Measurements from ENCODE around the gene MAP7. TPM values are rescaled to one million over a fixed set of nuclear protein-coding genes. Genes with fewer than 3 reads are reported as not detected.

The MAP7 gene
- total and polyA plus RNA-seq, 4 donors = 3.2 to 17.5 (median 8.3) TPM

DNA sequence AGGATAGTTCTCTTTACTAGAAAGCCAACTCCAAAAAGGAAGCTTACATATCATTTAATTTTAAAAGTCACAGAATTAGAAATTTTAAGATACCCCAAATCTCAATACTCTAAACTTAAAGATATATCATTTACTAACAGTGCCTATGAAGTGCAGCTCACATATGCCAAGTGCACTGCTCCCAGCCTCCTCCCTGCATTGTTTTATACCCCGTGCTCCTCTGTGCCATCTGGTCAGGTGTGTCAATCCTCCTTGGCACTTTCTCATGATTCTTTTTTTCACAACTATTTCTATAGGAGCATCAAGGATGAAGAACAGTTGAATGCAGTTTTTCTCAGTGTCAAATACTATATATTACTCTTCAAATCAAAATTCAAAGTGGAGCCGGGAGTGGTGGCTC, 8.8 kb downstream of the MAP7 start:
- no peak overlapping the region for H3K9ac ChIP-seq (ENCODE audit: low read depth in 1 of 2, low read length in 2 of 2)
- H3K36me3 ChIP-seq (ENCODE audit: control insufficient read depth in 4 of 4, insufficient read depth in 3 of 4, low read depth in 1 of 4, low read length in 3 of 4) = peaks cover 0 to 2% (median 0%) of the 10 kb centered on the region in 4 donors
- no peak for DNase-seq (ENCODE audit: low spot score)
- H3K27me3 ChIP-seq (ENCODE audit: control insufficient read depth in 4 of 4, insufficient read depth in 4 of 4, low read length in 3 of 4) = no peaks in the 10 kb centered on the region
- no peak overlapping the region for H3K4me3 ChIP-seq (ENCODE audit: low read depth in 1 of 3, low read length in 3 of 3)
- no peak overlapping the region for H3K27ac ChIP-seq (ENCODE audit: low read depth in 1 of 2, low read length in 2 of 2)
- peaks cover 0 to 17% (median 5%) of the 10 kb centered on the region in 4 donors for H3K4me1 ChIP-seq (ENCODE audit: control insufficient read depth in 4 of 4, insufficient read depth in 4 of 4, low read length in 3 of 4)
- WGBS = 90% methylated on average over 2 of the region's 2 CpGs
- TF ChIP-seq, protein P1, sequence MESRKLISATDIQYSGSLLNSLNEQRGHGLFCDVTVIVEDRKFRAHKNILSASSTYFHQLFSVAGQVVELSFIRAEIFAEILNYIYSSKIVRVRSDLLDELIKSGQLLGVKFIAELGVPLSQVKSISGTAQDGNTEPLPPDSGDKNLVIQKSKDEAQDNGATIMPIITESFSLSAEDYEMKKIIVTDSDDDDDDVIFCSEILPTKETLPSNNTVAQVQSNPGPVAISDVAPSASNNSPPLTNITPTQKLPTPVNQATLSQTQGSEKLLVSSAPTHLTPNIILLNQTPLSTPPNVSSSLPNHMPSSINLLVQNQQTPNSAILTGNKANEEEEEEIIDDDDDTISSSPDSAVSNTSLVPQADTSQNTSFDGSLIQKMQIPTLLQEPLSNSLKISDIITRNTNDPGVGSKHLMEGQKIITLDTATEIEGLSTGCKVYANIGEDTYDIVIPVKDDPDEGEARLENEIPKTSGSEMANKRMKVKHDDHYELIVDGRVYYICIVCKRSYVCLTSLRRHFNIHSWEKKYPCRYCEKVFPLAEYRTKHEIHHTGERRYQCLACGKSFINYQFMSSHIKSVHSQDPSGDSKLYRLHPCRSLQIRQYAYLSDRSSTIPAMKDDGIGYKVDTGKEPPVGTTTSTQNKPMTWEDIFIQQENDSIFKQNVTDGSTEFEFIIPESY (IDR thresholded peaks at IDR 0.05) = no peak
- TF ChIP-seq, protein P2, sequence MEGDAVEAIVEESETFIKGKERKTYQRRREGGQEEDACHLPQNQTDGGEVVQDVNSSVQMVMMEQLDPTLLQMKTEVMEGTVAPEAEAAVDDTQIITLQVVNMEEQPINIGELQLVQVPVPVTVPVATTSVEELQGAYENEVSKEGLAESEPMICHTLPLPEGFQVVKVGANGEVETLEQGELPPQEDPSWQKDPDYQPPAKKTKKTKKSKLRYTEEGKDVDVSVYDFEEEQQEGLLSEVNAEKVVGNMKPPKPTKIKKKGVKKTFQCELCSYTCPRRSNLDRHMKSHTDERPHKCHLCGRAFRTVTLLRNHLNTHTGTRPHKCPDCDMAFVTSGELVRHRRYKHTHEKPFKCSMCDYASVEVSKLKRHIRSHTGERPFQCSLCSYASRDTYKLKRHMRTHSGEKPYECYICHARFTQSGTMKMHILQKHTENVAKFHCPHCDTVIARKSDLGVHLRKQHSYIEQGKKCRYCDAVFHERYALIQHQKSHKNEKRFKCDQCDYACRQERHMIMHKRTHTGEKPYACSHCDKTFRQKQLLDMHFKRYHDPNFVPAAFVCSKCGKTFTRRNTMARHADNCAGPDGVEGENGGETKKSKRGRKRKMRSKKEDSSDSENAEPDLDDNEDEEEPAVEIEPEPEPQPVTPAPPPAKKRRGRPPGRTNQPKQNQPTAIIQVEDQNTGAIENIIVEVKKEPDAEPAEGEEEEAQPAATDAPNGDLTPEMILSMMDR (IDR thresholded peaks at IDR 0.05; ENCODE audit: low read depth, low read length, missing input control) = no peak
- TF ChIP-seq, protein P3, sequence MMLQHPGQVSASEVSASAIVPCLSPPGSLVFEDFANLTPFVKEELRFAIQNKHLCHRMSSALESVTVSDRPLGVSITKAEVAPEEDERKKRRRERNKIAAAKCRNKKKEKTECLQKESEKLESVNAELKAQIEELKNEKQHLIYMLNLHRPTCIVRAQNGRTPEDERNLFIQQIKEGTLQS (IDR thresholded peaks at IDR 0.05) = no peak
- TF ChIP-seq, protein P4, sequence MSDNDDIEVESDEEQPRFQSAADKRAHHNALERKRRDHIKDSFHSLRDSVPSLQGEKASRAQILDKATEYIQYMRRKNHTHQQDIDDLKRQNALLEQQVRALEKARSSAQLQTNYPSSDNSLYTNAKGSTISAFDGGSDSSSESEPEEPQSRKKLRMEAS (IDR thresholded peaks at IDR 0.05) = no peak
- no peak for TF ChIP-seq GABPA (IDR thresholded peaks at IDR 0.05 in 1 of 2, conservative IDR thresholded peaks at IDR 0.05 in 1 of 2)
- no peak for TF ChIP-seq NR2F2 (IDR thresholded peaks at IDR 0.05)
- H3K9me3 ChIP-seq (ENCODE audit: control insufficient read depth in 4 of 4, low read length in 3 of 4) = no peaks in the 10 kb centered on the region

DNA sequence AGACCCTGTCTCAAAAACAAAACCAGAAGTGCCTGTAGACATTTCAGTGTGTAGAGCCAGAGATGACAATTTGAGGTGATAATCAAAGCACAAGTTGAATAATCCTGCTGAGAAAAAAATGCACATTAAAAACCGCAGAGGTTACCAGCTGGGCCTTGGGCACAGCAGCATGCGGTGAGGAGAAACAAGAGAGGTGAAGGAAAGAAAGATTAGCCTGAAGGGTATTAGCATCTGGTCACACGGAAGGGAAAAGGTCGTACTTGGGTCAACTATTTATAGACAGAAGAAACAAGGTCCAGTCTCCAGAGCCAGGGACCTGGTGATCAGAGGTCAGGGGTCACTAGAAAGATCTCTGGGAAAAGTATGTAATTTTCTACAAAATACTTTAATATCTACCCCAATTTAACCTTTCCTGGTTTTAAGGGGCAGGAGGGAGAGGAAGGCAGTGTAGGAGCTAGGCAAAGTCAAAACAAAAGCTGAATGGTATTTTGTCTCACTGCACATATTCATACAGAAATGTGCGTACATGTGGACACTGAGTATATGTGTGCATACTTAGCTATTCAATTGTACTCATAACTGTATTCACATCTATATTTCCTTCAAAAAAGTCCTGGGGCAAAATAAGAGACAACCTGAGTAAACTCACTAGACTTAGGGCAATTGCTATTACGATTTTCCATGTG, 10.1 kb downstream of the MAP7 start:
- TF ChIP-seq, protein P3 (IDR thresholded peaks at IDR 0.05) = no peak
- no peak for TF ChIP-seq HNF4G (IDR thresholded peaks at IDR 0.05)
- no peak for TF ChIP-seq JUND (IDR thresholded peaks at IDR 0.05)
- no peak for TF ChIP-seq GABPA (IDR thresholded peaks at IDR 0.05 in 1 of 2, conservative IDR thresholded peaks at IDR 0.05 in 1 of 2)
- TF ChIP-seq, protein P2 (IDR thresholded peaks at IDR 0.05; ENCODE audit: low read depth, low read length, missing input control) = no peak
- peak; percentile 49 for TF ChIP-seq NR2F2 (IDR thresholded peaks at IDR 0.05)
- peak; percentile 59 to 75 for TF ChIP-seq HNF4A (conservative IDR thresholded peaks at IDR 0.05)
- TF ChIP-seq, protein P4 (IDR thresholded peaks at IDR 0.05) = no peak
- TF ChIP-seq, protein P1 (IDR thresholded peaks at IDR 0.05) = no peak
- TF ChIP-seq RAD21 (IDR thresholded peaks at IDR 0.05) = peak in 1 of 2 donors; percentile 11
- TF ChIP-seq RXRA (IDR thresholded peaks at IDR 0.05) = peak; percentile 62 to 73
- TF ChIP-seq YY1 (IDR thresholded peaks at IDR 0.05) = no peak
- TF ChIP-seq SP1 (IDR thresholded peaks at IDR 0.05) = no peak
- no peak for TF ChIP-seq FOXA1 (IDR thresholded peaks at IDR 0.05)
- no peak for TF ChIP-seq TAF1 (conservative IDR thresholded peaks at IDR 0.05)
- Histone ChIP-seq H3K4me3 (ENCODE audit: low read depth in 1 of 3, low read length in 3 of 3) (no peak overlapping the region), H3K27me3 (ENCODE audit: control insufficient read depth in 4 of 4, insufficient read depth in 4 of 4, low read length in 3 of 4) (no peaks in the 10 kb centered on the region), H3K9me3 (ENCODE audit: control insufficient read depth in 4 of 4, low read length in 3 of 4) (no peaks in the 10 kb centered on the region), H3K36me3 (ENCODE audit: control insufficient read depth in 4 of 4, insufficient read depth in 3 of 4, low read depth in 1 of 4, low read length in 3 of 4) (peaks cover 0 to 2% (median 0%) of the 10 kb centered on the region in 4 donors), H3K9ac (ENCODE audit: low read depth in 1 of 2, low read length in 2 of 2) (no peak overlapping the region), H3K4me1 (ENCODE audit: control insufficient read depth in 4 of 4, insufficient read depth in 4 of 4, low read length in 3 of 4) (peaks cover 0 to 16% (median 5%) of the 10 kb centered on the region in 4 donors), H3K27ac (ENCODE audit: low read depth in 1 of 2, low read length in 2 of 2) (no peak overlapping the region)
- no peak for DNase-seq (ENCODE audit: low spot score)
- 58% methylated on average over 6 of the region's 6 CpGs for WGBS
